PFSK-1 (cell line): ENCODE results near the gene TREM1.

Experiments
- FOXP2 ChIP-seq: optimal IDR thresholded peaks from 2 replicates; pipeline ENCODE3; 2011; ENCODE audit warnings: borderline replicate concordance, control low read depth, inconsistent platforms; ENCODE audit not compliant: insufficient read depth; ENCODE audit errors: extremely low read length, extremely low read depth
- POLR2AphosphoS5 ChIP-seq: IDR thresholded peaks from 2 replicates; pipeline ENCODE4 v1.6.1; 2012; ENCODE audit warnings: low read depth, mild to moderate bottlenecking, control low read depth, low read length, moderate library complexity
- SIN3A ChIP-seq: IDR thresholded peaks from 2 replicates; pipeline ENCODE4 v1.6.1; 2012; ENCODE audit warnings: mild to moderate bottlenecking, low read length, moderate library complexity, borderline replicate concordance; ENCODE audit not compliant: insufficient read depth
- TAF1 ChIP-seq: IDR thresholded peaks from 2 replicates; pipeline ENCODE4 v1.6.1; 2012; ENCODE audit warnings: low read length, control low read depth, borderline replicate concordance; ENCODE audit not compliant: insufficient read depth
- TF ChIP-seq, protein P1 (sequence below), 2 experiments: IDR thresholded peaks; 2 replicates each; pipeline versions ENCODE4 v1.6.1 to v1.8.0; 2011 to 2012; ENCODE audit warnings: low read depth in 2 of 2, low read length in 2 of 2, control low read depth in 1 of 2, inconsistent platforms in 1 of 2, mild to moderate bottlenecking in 1 of 2, moderate library complexity in 1 of 2; ENCODE audit not compliant: insufficient read depth in 1 of 2

TREM1 gene

DNA sequence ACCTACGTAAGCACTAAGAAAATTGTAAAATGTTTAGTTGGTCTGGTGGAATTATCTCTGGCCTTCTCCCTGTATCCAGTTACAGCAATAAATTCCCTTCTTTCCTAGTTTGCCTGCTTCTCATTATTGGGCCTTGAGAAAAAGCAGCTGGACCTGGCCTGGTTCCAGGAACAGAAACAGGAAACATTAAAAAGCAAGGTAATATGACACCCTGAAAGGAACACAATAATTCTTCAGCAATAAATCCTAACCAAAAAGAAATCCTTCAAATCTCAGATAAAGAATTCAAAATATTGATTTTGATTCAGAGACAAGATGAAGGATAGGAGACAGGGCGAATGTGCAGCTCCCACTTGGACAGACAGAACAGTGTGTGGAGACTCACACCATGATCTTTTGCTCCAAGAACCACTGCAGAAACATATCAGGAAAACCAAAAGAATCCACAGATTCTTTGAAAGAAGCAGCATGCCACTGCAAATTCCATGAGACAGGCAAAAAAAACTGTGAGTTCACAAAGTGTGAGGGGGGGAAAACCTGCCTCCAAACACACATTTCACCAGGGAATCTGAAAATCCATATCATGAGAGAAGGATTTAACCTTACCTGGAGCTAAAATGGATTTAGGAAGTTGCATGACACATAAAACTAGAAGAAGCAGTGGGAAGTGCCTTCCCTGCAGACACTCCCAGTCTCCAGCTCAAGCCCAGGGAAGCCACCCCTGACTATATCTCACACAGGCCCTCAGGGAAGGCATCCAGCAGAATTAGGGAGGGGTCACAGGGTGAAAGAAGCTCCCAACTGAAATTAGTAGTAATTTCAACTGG is 28.9 kb downstream of the TREM1 start:
- TF ChIP-seq SIN3A (no peak), POLR2AphosphoS5 (no peak), FOXP2 (no peak)

DNA sequence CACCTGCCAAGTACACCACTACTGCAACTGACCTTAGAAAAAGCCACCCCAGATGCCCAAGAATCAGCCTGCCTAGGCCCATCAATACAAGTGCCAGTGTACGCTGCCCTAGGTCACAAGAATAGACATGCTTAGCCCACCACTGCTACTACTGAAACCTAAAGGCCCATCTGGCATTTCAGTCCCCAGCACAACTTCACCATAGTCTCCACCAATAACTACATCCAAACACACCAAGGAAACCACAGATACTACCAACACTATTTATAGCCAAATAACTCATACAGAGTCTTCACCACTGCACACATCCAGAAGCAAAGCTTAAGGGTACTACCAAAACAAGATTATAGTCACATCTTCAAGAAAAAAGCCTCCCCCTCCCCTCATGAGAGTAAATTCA is 30.1 kb downstream of the TREM1 start:
- TF ChIP-seq TAF1 (no peak), FOXP2 (no peak), SIN3A (no peak), POLR2AphosphoS5 (no peak)
- TF ChIP-seq, protein P1, sequence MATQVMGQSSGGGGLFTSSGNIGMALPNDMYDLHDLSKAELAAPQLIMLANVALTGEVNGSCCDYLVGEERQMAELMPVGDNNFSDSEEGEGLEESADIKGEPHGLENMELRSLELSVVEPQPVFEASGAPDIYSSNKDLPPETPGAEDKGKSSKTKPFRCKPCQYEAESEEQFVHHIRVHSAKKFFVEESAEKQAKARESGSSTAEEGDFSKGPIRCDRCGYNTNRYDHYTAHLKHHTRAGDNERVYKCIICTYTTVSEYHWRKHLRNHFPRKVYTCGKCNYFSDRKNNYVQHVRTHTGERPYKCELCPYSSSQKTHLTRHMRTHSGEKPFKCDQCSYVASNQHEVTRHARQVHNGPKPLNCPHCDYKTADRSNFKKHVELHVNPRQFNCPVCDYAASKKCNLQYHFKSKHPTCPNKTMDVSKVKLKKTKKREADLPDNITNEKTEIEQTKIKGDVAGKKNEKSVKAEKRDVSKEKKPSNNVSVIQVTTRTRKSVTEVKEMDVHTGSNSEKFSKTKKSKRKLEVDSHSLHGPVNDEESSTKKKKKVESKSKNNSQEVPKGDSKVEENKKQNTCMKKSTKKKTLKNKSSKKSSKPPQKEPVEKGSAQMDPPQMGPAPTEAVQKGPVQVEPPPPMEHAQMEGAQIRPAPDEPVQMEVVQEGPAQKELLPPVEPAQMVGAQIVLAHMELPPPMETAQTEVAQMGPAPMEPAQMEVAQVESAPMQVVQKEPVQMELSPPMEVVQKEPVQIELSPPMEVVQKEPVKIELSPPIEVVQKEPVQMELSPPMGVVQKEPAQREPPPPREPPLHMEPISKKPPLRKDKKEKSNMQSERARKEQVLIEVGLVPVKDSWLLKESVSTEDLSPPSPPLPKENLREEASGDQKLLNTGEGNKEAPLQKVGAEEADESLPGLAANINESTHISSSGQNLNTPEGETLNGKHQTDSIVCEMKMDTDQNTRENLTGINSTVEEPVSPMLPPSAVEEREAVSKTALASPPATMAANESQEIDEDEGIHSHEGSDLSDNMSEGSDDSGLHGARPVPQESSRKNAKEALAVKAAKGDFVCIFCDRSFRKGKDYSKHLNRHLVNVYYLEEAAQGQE (IDR thresholded peaks at IDR 0.05; ENCODE audit: insufficient read depth in 1 of 2, low read depth in 2 of 2, low read length in 2 of 2) = no peak

GRCh38 chr6:41255638-41256246 is 30.7 kb downstream of the TREM1 start:
- TF ChIP-seq POLR2AphosphoS5 = no peak
- TF ChIP-seq TAF1 = no peak

DNA sequence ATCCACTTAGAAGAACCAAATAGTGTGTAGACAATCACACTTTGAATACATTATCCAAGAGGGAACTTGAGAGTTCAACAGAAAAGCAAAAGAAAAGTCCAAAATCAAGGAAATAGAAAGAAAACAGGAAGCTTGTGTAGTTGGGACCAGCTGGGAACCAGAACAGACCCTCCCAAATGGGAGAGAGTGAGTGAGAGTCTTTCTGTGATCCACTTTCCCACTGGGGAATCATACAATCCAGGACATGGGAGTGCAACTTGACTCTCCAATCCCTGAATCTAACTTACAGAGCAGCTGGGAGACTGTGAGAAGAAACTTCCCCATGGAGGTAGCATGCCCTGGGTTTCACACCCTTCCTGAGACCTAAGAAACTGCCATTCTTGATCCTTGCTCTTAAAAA is 31.4 kb downstream of the TREM1 start:
- TF ChIP-seq, protein P1 (IDR thresholded peaks at IDR 0.05; ENCODE audit: insufficient read depth in 1 of 2, low read depth in 2 of 2, low read length in 2 of 2) = no peak
- TF ChIP-seq SIN3A = no peak

DNA sequence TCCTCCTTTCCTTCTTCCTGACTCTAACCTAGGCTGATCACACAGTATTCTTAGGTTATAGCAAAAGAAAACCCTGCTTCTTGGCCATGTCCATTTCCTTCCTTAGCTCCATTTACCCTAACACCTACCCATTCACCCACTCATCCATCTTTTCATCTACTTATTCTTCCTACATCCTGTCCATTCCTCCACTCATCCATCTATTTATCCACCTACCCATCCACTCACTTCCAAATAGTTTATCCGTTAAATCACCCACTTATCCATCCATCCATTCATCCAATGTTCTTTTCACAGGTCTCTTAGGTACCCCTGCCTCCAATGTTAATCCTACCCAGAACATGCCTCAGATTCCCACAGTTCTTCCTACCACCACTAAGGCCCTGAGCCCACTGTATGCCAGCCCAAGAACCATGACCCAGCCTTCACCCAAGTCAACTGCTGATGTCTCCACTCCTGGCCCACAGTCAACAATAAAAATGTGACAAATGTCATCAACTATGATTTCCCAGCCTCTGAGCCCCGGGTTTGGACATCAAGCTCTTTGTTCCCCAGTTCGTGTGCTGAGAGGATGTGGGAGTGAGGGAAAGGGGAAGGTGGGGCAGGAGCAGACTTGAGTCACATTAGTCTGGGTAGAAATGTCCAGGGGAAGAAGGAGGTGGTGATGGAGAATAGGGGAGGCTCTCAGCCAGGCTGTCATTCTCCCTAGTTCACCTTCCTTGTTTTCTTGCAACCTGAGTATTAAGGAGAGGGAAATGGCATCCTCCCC is 33.9 kb downstream of the TREM1 start:
- TF ChIP-seq POLR2AphosphoS5 (no peak), TAF1 (no peak), SIN3A (no peak)
- TF ChIP-seq, protein P1 (IDR thresholded peaks at IDR 0.05; ENCODE audit: insufficient read depth in 1 of 2, low read depth in 2 of 2, low read length in 2 of 2) = no peak
